ENCODE data around the gene CAMTA1. TPM values are rescaled to one million over a fixed set of nuclear protein-coding genes. Genes with fewer than 3 reads are reported as not detected.

Gene CAMTA1
- total and polyA plus RNA-seq, 4 donors, result 48.1 to 140 (median 52.3) TPM

DNA sequence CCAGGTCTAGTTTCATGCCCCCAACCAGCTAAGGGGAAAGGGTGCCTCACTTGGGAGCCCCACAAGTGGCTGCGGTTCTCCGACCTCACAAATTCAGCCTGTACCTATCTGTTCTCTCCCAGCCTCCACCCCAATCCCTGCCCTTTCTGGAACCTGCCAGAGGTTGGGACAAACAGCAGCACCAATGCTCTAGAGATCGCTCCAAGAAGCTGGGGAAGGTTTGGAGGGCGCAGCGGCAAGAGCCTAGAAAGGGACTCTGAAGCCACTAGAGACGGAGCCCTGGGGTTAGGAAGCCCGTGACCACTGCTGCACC lies 742.4 kb downstream of the CAMTA1 start:
- Histone ChIP-seq H3K36me3 (ENCODE audit: control insufficient read depth in 4 of 4, insufficient read depth in 4 of 4, low read length in 4 of 4) (no peaks in the 10 kb centered on the region), H3K27me3 (ENCODE audit: control insufficient read depth in 3 of 3, insufficient read depth in 3 of 3, low read length in 2 of 3) (no peaks in the 10 kb centered on the region), H3K27ac (ENCODE audit: low read depth in 1 of 2, low read length in 1 of 2) (no peak overlapping the region), H3K4me1 (ENCODE audit: control insufficient read depth in 5 of 5, insufficient read depth in 5 of 5, low read length in 5 of 5) (no peaks in the 10 kb centered on the region), H3K4me3 (no peak overlapping the region), H3K9ac (ENCODE audit: insufficient read depth in 1 of 2, low read length in 2 of 2) (no peak overlapping the region), H3K9me3 (ENCODE audit: control insufficient read depth in 4 of 4, insufficient read depth in 3 of 4, low read length in 3 of 4) (no peaks in the 10 kb centered on the region)
- DNase-seq (no peak), ATAC-seq (ENCODE audit: insufficient read depth, low FRiP score) (no peak)
- TF ChIP-seq, protein P1, sequence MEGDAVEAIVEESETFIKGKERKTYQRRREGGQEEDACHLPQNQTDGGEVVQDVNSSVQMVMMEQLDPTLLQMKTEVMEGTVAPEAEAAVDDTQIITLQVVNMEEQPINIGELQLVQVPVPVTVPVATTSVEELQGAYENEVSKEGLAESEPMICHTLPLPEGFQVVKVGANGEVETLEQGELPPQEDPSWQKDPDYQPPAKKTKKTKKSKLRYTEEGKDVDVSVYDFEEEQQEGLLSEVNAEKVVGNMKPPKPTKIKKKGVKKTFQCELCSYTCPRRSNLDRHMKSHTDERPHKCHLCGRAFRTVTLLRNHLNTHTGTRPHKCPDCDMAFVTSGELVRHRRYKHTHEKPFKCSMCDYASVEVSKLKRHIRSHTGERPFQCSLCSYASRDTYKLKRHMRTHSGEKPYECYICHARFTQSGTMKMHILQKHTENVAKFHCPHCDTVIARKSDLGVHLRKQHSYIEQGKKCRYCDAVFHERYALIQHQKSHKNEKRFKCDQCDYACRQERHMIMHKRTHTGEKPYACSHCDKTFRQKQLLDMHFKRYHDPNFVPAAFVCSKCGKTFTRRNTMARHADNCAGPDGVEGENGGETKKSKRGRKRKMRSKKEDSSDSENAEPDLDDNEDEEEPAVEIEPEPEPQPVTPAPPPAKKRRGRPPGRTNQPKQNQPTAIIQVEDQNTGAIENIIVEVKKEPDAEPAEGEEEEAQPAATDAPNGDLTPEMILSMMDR (IDR thresholded peaks at IDR 0.05; ENCODE audit: control extremely low read depth, extremely low read depth), result no peak
- WGBS, 2 donors, result 94 to 99% methylated on average over 7 of the region's 7 CpGs

DNA sequence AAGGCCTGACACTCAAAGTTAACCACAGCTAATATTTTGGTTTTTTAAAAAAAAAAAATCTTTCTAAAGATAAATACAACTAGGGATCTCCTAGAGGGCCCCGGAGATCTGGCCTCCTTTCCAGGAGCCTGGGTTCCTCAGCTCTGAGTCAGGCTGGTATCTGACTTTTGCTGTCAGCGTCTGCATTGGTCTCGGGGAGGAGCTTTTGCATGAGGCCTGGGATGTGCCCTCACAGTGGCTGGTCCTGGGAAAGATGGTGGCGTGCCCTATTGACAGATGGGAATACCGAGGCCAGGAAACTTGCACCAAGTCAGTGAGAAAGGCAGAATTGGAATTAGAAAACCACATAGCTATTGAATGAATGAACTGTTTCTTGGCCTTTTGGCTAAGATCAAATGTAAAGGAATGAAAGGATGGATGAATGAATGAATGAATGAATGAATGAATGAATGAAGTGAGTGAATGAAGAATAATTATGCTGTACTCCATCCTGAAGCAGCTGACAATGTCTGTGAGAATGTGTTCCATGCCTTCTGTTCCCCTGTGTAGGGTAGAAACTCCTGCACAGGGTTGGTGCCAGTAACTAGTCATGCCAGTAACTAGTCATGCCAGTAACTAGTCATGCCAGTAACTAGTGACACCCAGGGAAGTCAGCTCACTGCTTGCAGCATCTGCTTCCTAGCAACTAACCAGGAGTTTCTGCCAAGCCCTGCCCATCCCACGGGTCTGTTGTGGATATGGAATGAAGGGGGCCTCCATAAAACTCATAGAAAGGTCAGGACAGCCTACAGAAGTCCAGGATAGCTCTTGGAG lies 743.3 kb downstream of the CAMTA1 start:
- TF ChIP-seq, protein P1 (IDR thresholded peaks at IDR 0.05; ENCODE audit: control extremely low read depth, extremely low read depth), result no peak
- Histone ChIP-seq H3K27me3 (ENCODE audit: control insufficient read depth in 3 of 3, insufficient read depth in 3 of 3, low read length in 2 of 3) (no peaks in the 10 kb centered on the region), H3K36me3 (ENCODE audit: control insufficient read depth in 4 of 4, insufficient read depth in 4 of 4, low read length in 4 of 4) (no peaks in the 10 kb centered on the region), H3K4me1 (ENCODE audit: control insufficient read depth in 5 of 5, insufficient read depth in 5 of 5, low read length in 5 of 5) (no peaks in the 10 kb centered on the region), H3K9me3 (ENCODE audit: control insufficient read depth in 4 of 4, insufficient read depth in 3 of 4, low read length in 3 of 4) (no peaks in the 10 kb centered on the region), H3K4me3 (no peak overlapping the region), H3K27ac (ENCODE audit: low read depth in 1 of 2, low read length in 1 of 2) (no peak overlapping the region), H3K9ac (ENCODE audit: insufficient read depth in 1 of 2, low read length in 2 of 2) (no peak overlapping the region)
- WGBS, 2 donors, result 87 to 90% methylated on average over 6 of the region's 6 CpGs
- DNase-seq (no peak), ATAC-seq (ENCODE audit: insufficient read depth, low FRiP score) (no peak)

DNA sequence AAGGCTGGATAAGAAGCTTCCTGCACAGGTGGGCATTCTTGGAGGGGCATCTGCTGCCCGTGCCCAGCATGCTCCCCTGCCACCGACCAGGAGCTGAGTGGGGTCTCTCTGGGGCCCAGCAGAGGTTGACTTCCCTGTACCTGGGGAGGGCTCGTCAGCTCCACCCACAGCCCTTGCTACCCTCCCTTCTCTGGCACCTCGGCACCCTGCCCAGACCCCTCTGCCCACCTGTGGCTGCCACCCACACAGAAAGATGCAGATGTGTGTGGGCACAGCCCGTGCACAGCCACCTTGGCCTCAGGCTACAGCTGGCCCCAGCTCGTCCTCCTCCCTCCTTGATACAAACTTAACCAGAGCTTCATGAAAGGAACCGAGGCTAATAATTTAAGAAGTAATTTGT lies 744.7 kb downstream of the CAMTA1 start:
- Histone ChIP-seq H3K4me3 (no peak overlapping the region), H3K4me1 (ENCODE audit: control insufficient read depth in 5 of 5, insufficient read depth in 5 of 5, low read length in 5 of 5) (peaks cover 0 to 11% (median 3%) of the 10 kb centered on the region in 5 donors), H3K9ac (ENCODE audit: insufficient read depth in 1 of 2, low read length in 2 of 2) (no peak overlapping the region), H3K27me3 (ENCODE audit: control insufficient read depth in 3 of 3, insufficient read depth in 3 of 3, low read length in 2 of 3) (no peaks in the 10 kb centered on the region), H3K36me3 (ENCODE audit: control insufficient read depth in 4 of 4, insufficient read depth in 4 of 4, low read length in 4 of 4) (no peaks in the 10 kb centered on the region), H3K9me3 (ENCODE audit: control insufficient read depth in 4 of 4, insufficient read depth in 3 of 4, low read length in 3 of 4) (no peaks in the 10 kb centered on the region), H3K27ac (ENCODE audit: low read depth in 1 of 2, low read length in 1 of 2) (no peak overlapping the region)
- no peak for ATAC-seq (ENCODE audit: insufficient read depth, low FRiP score)
- TF ChIP-seq, protein P1 (IDR thresholded peaks at IDR 0.05; ENCODE audit: control extremely low read depth, extremely low read depth), result no peak
- no peak for DNase-seq
- 77 to 78% methylated on average over 7 of the region's 7 CpGs for WGBS, 2 donors

Measured in lung (tissue), 12 donors.